ENCODE results near the gene ZFP36L2. TPM values are rescaled to one million over a fixed set of nuclear protein-coding genes. Genes with fewer than 3 reads are reported as not detected.

Gene ZFP36L2
- total RNA-seq, 4 donors from 2014 or later, result 90.0 to 141 (median 116) TPM

GRCh38 chr2:43270930-43271615 lies 44.7 kb upstream of the ZFP36L2 start:
- Histone ChIP-seq H3K4me1 (peaks cover 0 to 68% (median 29%) of the 10 kb centered on the region in 4 donors), H3K36me3 (no peaks in the 10 kb centered on the region), H3K9me3 (no peaks in the 10 kb centered on the region), H3K27me3 (no peaks in the 10 kb centered on the region), H3K27ac (peak overlapping the region; percentile 75 to 96 (median 86)), H3K4me3 (no peak overlapping the region)
- WGBS, 2 donors, result 94 to 98% methylated on average over 4 of the region's 4 CpGs
- no peak for DNase-seq (ENCODE audit: low spot score in 2 of 2)
- TF ChIP-seq EP300 (IDR thresholded peaks at IDR 0.05) (no peak), POLR2A (IDR thresholded peaks at IDR 0.05) (no peak)
- TF ChIP-seq, protein P1, sequence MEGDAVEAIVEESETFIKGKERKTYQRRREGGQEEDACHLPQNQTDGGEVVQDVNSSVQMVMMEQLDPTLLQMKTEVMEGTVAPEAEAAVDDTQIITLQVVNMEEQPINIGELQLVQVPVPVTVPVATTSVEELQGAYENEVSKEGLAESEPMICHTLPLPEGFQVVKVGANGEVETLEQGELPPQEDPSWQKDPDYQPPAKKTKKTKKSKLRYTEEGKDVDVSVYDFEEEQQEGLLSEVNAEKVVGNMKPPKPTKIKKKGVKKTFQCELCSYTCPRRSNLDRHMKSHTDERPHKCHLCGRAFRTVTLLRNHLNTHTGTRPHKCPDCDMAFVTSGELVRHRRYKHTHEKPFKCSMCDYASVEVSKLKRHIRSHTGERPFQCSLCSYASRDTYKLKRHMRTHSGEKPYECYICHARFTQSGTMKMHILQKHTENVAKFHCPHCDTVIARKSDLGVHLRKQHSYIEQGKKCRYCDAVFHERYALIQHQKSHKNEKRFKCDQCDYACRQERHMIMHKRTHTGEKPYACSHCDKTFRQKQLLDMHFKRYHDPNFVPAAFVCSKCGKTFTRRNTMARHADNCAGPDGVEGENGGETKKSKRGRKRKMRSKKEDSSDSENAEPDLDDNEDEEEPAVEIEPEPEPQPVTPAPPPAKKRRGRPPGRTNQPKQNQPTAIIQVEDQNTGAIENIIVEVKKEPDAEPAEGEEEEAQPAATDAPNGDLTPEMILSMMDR (IDR thresholded peaks at IDR 0.05), result no peak

- no peaks in the 10 kb centered on the region for H3K27me3 ChIP-seq
- DNase-seq (ENCODE audit: low spot score in 2 of 2), result no peak
- no peak overlapping the region for H3K4me3 ChIP-seq
- H3K27ac ChIP-seq, result peak overlapping the region; percentile 75 to 96 (median 86)
- H3K36me3 ChIP-seq, result no peaks in the 10 kb centered on the region
- H3K4me1 ChIP-seq, result peaks cover 0 to 67% (median 31%) of the 10 kb centered on the region in 4 donors
- H3K9me3 ChIP-seq, result no peaks in the 10 kb centered on the region
- TF ChIP-seq, protein P1 (IDR thresholded peaks at IDR 0.05), result no peak
- TF ChIP-seq POLR2A (IDR thresholded peaks at IDR 0.05) (no peak), EP300 (IDR thresholded peaks at IDR 0.05) (no peak)
- 84 to 90% methylated on average over 2 of the region's 2 CpGs for WGBS, 2 donors
These were observed 44.1 kb upstream of the ZFP36L2 start for GRCh38 chr2:43270461-43270860.

DNA sequence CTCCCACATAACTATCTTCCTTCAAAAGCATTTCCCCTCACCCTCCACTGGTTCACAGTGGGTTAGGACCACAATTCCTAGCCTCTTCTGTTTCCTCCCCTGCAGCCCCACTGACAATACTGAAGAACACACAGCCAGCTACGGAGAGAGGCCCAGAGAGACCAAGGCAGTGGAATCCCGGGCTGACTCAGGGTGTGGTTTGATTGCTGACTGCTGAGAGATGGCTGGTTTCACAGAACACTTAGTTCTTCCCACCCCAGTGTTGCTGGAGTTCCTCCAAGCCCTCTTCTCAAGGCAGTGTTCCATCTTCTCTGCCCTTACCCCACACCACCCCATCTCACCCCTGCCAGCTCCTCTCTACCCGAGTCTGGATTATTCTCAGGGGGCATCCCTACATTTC lies 43.3 kb upstream of the ZFP36L2 start:
- Histone ChIP-seq H3K27ac (peak overlapping the region; percentile 75 to 96 (median 86)), H3K9me3 (no peaks in the 10 kb centered on the region), H3K4me3 (no peak overlapping the region), H3K36me3 (no peaks in the 10 kb centered on the region), H3K4me1 (peaks cover 0 to 72% (median 32%) of the 10 kb centered on the region in 4 donors), H3K27me3 (no peaks in the 10 kb centered on the region)
- no peak for TF ChIP-seq POLR2A (IDR thresholded peaks at IDR 0.05)
- TF ChIP-seq, protein P1 (IDR thresholded peaks at IDR 0.05), result no peak
- TF ChIP-seq EP300 (IDR thresholded peaks at IDR 0.05), result peak; percentile 76 to 78
- peak; percentile 71 to 93 for DNase-seq (ENCODE audit: low spot score in 2 of 2)
- WGBS, 2 donors, result 9 to 14% methylated on average over 3 of the region's 3 CpGs

DNA sequence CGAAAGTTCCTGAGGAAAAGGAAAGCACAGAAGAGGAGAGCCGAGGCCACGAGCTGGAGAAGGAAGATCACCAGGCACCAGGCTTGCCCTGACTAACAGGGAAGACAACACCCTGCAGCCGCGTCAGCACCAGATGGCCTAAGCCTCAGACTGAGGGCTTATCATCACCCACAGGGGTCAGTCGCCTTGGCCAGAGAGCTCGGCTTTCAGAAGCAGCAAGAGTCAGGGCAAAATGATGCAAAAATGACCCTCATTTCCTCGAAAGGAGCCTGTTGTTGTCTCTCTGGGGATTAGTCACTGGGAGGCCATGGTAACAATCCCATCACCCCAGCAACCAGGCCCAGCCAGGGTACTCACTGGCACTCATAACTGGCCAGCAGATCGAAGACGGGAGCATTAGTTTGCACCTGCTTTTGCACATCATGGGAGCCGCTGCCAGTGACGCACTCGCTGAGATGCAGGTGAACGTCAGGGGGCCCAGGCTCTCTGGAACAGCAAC lies 42.7 kb upstream of the ZFP36L2 start:
- 34 to 38% methylated on average over 13 to 14 of the region's 14 CpGs for WGBS, 2 donors
- DNase-seq (ENCODE audit: low spot score in 2 of 2), result peak; percentile 81 to 85
- H3K27ac ChIP-seq, result peak overlapping the region; percentile 61 to 96 (median 84)
- peak overlapping the region in 1 of 4 donors; percentile 20 for H3K4me3 ChIP-seq
- H3K27me3 ChIP-seq, result no peaks in the 10 kb centered on the region
- no peaks in the 10 kb centered on the region for H3K9me3 ChIP-seq
- peaks cover 0 to 76% (median 35%) of the 10 kb centered on the region in 4 donors for H3K4me1 ChIP-seq
- no peaks in the 10 kb centered on the region for H3K36me3 ChIP-seq
- TF ChIP-seq EP300 (IDR thresholded peaks at IDR 0.05), result peak in 1 of 2 donors; percentile 94
- no peak for TF ChIP-seq POLR2A (IDR thresholded peaks at IDR 0.05)
- TF ChIP-seq, protein P1 (IDR thresholded peaks at IDR 0.05), result no peak

All from tibial nerve (tissue), 4 donors.